Measurements from ENCODE around the gene CD86. TPM values are rescaled to one million over a fixed set of nuclear protein-coding genes. Genes with fewer than 3 reads are reported as not detected.
"Not testable (repeated sequence)": the region's sequence is repeated elsewhere in the genome, so short reads cannot be mapped to it uniquely, and the experiment has no call there.

The CD86 gene, protein sequence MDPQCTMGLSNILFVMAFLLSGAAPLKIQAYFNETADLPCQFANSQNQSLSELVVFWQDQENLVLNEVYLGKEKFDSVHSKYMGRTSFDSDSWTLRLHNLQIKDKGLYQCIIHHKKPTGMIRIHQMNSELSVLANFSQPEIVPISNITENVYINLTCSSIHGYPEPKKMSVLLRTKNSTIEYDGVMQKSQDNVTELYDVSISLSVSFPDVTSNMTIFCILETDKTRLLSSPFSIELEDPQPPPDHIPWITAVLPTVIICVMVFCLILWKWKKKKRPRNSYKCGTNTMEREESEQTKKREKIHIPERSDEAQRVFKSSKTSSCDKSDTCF
- not detected for total RNA-seq

GRCh38 chr3:122055215-122055614 lies at the start of gene CD86:
Gene CD86 (plus strand): TSS chr3:122055362. CDS start chr3:122055490, 128 bp downstream.
- DNase-seq: no peak

DNA sequence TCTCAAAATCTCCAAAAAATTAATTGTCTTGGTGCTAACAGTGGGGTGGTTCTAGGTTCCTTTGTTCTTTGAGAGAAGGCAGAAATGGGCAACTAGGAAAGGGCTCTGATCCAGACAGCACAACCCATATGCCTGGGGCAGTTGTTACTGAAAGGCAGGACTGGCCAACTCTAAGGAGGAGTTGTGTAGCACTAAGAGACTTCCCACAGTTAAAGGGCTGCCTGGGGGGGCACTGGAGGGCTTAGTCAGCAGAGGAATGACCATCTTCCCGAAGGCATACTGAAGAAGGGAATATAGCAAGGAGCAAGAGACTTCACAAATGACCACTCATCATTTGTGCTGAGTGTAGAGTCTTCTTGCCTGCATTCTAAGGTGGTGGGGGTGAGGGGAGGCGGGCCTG lies 48.9 kb upstream of the CD86 start:
- DNase-seq: no peak

DNA sequence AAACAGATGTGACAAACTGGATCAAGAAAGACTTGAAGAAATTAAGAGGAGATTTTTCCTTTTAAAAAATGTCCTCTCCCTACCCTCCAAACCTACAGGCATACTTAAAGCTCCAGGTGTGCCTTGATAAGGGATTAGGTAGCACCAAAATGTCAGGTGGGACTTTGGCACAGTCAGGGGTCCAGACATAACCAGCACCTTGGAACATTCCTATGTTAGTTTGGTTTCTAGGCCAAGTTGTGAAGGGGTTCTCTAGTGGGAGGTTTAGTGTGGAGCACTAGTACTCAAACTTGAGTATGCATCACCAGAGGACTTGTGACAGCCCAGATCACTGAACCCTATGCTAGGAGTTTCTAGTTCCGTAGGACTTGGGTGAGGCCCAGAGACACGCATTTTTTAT lies 47.0 kb upstream of the CD86 start:
- no peak for DNase-seq

GRCh38 chr3:122010506-122010905 lies 44.7 kb upstream of the CD86 start:
- DNase-seq: no peak

DNA sequence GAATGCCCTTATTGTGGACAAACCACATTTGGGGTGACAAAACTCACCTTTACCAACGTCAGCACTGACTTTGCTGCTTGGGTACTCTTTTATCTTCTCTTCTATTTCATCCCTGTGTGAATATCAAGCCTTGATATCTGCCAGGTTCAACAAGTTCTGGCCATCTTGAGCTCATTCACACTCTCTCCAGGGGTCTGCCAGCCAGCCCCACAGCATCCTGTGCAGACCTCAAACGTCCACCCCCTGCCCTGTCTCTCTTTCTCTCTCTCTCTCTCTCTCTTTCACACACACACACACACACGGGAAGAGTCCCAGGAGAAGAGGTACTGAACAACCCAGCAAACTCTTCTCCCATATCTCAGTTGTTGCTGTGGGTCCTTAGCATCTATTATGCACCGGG lies 43.8 kb upstream of the CD86 start:
- no peak for DNase-seq

- no peak for DNase-seq
Measured at GRCh38 chr3:122012821-122013220, 42.3 kb upstream of the CD86 start.

DNA sequence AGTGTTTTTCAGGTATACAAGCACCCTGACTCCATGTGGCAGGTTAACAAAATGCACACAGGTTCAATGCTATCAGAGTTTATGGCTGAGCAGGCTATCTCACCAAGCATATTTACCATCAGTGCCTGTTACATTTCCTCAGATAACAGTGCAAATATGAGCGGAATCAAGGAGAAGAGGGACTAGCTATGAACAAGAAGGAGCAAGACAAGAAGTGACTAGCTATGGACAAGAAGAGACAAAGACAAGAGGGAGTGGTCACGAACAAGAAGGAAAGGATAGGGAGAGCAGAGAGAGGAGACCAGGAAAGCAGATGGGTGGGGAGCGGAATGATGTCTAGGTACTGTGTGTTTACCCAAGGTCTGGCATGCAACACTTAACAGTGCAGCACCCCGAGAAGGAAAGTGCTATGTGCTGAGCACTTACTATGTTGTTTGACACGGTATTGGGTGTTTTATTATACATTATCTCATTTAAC lies 41.7 kb upstream of the CD86 start:
- no peak for DNase-seq

DNA sequence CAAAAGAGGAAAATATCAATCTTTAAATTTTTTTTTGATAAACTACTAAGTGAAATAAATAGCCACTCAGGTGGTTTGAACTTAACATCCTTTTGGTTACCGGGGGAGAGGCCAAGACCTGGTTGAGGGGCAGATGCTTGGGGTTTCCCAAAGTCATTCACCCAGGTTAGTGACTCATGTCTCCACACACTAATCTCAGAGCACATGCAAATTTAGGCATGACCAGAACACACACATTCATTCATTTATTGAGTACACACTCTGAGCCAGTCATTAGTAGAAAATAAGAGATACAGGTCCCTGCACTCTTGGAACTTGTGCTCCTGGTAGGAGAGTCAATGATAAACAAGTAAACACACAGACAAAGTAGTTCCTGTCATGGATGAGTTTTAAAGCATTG lies 40.4 kb upstream of the CD86 start:
- no peak for DNase-seq

DNA sequence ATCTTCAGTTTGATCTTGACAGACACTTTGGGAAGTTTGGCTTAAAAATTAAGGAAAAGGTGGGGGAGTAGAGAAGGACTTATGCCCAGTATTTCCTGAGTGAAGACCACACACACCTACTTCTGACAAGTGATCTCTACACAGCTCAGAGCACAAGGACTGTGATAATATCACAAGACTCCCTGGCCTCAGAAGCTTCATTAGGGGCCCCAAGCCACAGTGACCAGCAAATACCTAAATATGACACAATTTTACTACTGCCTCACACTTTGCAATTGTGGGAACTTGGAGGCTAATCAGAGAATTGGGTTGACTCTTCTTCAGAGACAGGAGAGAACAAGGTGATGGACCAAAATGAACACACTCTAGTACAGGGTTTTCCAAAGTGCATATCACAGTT lies 35.7 kb upstream of the CD86 start:
- DNase-seq: no peak

GRCh38 chr3:122021037-122021436 lies 34.1 kb upstream of the CD86 start:
- DNase-seq: no peak

- DNase-seq: no peak
Measured at GRCh38 chr3:122021811-122022401, 33.3 kb upstream of the CD86 start, which contains the start of gene ILDR1. Gene ILDR1 (minus strand): TSS chr3:122022247. CDS start chr3:122022077, 170 bp downstream.

DNA sequence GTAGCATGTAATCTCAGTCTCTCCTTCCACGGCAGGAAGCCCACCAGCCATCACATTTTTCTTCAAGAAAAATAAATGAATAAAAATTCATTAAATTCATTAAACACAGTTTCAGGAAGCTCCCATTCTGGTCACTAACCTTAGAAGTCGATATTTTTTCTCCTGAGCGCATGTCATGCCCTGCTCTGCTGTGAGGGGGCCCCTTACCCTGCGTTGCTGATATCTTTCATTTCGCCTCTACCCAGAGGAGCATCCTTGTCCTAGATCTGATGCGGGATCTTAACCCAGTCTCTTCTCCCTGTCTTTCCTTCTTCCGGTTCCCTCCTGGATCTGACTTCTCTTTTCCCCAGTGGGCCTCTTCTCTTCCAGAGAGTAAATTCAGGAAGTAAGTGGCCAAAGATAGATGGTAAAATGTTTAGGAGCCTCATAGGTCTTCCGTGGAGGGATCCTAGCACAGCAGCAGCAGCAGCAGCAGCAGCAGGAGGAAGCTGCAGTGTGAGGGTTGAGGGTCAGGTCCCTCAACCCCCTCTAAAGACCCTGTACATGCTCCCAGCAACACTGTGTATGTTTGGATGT lies 31.7 kb upstream of the CD86 start:
- no peak for DNase-seq

GRCh38 chr3:122024800-122025199 lies 30.4 kb upstream of the CD86 start:
- DNase-seq: no peak

DNA sequence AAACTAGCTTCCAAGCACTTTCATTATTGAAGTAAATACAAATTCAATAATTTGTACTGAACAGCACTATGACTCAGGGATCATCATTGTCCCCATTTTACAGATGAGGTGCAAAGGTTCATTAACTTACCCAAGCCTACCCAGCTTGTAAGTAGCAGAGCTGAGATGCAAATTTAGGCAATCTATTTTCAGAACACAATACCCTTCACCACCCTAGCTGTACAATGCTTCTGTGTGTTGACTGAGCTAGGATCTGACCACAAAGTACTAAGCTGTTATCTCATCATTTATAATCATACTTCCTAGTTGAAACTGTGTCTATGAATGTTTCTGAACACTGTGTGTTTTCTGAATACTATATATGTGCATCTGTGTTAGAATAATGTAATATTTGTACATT lies 29.9 kb upstream of the CD86 start:
- DNase-seq: no peak

DNA sequence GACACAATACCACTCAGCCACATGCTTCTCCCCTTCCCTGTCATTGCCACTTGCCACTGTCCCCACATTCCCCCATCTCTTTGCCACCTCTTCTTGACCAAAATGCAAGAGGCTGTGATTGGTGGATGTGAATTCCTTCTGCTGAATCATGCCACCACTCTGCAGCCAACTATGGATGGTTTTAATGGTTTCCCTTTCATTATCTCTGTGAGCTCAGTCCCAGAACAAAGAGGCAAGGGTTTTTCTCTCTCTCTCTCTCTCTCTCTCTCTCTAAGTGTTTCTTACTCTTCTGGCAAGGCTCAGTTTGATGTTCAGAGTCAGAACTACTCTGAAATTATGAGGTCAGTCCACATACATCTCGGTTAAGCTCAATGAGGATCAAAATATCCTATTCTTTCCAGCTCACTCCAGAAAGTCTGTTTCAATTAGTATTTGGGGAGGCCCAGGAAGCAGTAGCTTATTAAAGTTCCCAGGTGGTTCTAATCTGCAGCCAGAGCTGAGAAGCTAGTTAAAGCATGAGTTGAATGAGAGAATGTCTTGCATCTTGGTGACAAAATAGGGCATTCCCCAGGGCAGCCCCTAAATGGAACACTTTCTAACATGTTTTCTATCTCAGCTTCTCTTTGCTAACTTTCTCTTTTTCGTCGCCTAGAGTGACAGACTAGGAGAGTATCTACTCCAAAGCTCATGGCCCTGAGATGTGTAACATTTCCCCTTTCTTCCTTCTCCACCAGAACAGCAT lies 24.6 kb upstream of the CD86 start:
- no peak for DNase-seq

- DNase-seq: no peak
Measured at GRCh38 chr3:122031123-122031468, 24.1 kb upstream of the CD86 start.

- DNase-seq: no peak
Measured at GRCh38 chr3:122032531-122032930, 22.6 kb upstream of the CD86 start.

- DNase-seq: no peak
Measured at GRCh38 chr3:122033023-122033422, 22.1 kb upstream of the CD86 start.

DNA sequence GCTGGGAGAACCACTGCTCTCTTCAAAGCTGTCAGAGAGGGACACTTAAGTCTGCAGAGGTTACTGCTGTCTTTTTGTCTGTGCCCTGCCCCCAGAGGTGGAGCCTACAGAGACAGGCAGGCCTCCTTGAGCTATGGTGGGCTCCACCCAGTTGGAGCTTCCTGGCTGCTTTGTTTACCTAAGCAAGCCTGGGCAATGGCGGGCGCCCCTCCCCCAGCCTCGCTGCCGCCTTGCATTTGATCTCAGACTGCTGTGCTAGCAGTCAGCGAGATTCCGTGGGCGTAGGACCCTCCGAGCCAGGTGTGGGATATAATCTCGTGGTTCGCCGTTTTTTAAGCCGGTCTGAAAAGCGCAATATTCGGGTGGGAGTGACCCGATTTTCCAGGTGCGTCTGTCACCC lies 7.9 kb upstream of the CD86 start:
- not testable (repeated sequence) for DNase-seq

DNA sequence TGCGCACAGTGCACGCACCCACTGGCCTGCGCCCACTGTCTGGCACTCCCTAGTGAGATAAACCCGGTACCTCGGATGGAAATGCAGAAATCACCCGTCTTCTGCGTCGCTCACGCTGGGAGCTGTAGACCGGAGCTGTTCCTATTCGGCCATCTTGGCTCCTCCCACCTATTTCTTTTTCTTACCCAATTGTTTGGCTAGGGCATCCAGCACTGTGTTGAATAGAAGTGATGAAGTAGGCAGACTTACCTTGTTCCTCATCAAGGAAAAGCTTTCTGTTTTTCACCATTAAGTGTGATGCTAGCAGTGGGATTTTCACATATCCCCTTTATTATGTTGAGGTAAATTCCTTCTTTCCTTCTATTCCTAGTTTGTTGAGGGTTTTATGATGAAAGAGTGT lies 7.4 kb upstream of the CD86 start:
- DNase-seq: not testable (repeated sequence)

DNA sequence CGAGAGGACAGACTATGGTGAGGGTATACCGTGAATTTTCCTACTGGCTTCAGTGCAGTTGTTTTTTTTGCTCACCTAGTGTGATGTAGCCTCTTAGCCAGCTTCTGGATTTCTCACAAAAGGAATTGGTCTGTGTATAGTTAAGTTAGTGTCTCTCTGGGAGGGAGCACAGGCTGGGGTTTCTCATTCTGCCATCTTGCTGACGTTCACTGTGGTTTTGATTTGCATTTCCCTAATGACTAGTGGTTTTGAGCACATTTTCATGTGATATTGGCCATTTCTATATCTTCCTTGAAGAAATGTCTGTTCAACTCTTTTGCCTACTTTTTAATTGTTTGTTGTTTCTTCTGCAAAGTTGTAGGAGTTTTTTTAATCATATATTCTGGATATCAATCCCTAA lies 2.2 kb upstream of the CD86 start:
- DNase-seq: no peak

DNA sequence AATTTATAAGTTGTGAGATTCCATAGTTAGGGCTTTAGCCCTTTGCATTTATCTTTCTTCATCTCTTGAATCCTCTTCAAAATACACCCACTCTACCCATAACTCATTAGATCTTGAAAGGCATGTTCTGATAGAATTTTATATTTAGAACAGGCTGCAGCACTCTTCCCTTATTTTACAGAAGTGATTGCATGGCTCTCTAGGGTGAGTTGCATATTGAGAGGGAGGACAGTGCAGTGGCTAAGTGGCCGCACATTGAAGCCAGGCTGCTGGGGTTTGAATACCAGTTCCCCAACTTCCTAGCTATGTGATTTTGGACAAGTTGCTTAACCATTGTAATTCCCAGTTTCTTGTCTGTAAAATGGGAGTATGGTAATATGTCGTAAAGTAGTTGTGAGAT lies 2.5 kb downstream of the CD86 start:
- DNase-seq: no peak

- no peak for DNase-seq
Measured at GRCh38 chr3:122058294-122058693, 3.1 kb downstream of the CD86 start.
